Astrocyte (in vitro differentiated cells and primary cell): ENCODE data around the gene ZNF467. TPM values are rescaled to one million over a fixed set of nuclear protein-coding genes. Genes with fewer than 3 reads are reported as not detected.

ENCODE experiments used
- DNase-seq: peaks from one replicate; pipeline ENCODE4 v3.0.0-alpha.2; 2010; ENCODE audit warnings: low read depth
- FAIRE-seq: peaks from 2 replicates; lab custom pipeline; 2011; peaks lifted over from hg19 to GRCh38; lab: Jason Lieb, UNC
- H2AFZ ChIP-seq: 2 replicates; pipeline ENCODE4 v1.6.0; 2012; ENCODE audit warnings: low read depth, low read length, inconsistent platforms
- H3K27ac ChIP-seq: 2 replicates; pipeline ENCODE4 v1.5.1; 2011; ENCODE audit warnings: low read depth, low read length, inconsistent platforms
- H3K27me3 ChIP-seq: 2 replicates; pipeline ENCODE4 v1.6.0; 2011; ENCODE audit warnings: low read length, inconsistent platforms; ENCODE audit not compliant: insufficient read depth
- H3K36me3 ChIP-seq: 2 replicates; pipeline ENCODE4 v1.5.1; 2011; ENCODE audit warnings: low read length, inconsistent platforms; ENCODE audit not compliant: insufficient read depth
- H3K4me1 ChIP-seq: 2 replicates; pipeline ENCODE4 v1.5.1; 2011; ENCODE audit warnings: low read length, inconsistent platforms; ENCODE audit not compliant: insufficient read depth
- H3K4me2 ChIP-seq: 2 replicates; pipeline ENCODE4 v1.6.0; 2012; ENCODE audit warnings: low read length, inconsistent platforms
- H3K4me3 ChIP-seq: 2 replicates; pipeline ENCODE4 v1.5.1; 2011; ENCODE audit warnings: low read depth, mild to moderate bottlenecking, low read length, inconsistent platforms; ENCODE audit not compliant: insufficient read depth
- H3K79me2 ChIP-seq: 2 replicates; pipeline ENCODE4 v1.6.0; 2012; ENCODE audit warnings: mild to moderate bottlenecking, low read length, inconsistent platforms; ENCODE audit not compliant: insufficient read depth
- H3K9ac ChIP-seq: 2 replicates; pipeline ENCODE4 v1.6.0; 2012; ENCODE audit warnings: mild to moderate bottlenecking, low read length, inconsistent platforms
- H3K9me3 ChIP-seq: 2 replicates; pipeline ENCODE4 v1.5.1; 2012; ENCODE audit warnings: low read depth, mild to moderate bottlenecking, low read length, inconsistent platforms; ENCODE audit not compliant: insufficient read depth
- H4K20me1 ChIP-seq: 2 replicates; pipeline ENCODE4 v1.6.0; 2012; ENCODE audit warnings: low read length, inconsistent platforms; ENCODE audit not compliant: insufficient read depth
- H3K27ac Mint-ChIP-seq: one replicate; pipeline ENCODE4 v1.8.0; 2021; ENCODE audit warnings: mild to moderate bottlenecking, mixed read lengths; ENCODE audit not compliant: unreplicated experiment
- H3K27me3 Mint-ChIP-seq: one replicate; pipeline ENCODE4 v1.8.0; 2021; ENCODE audit warnings: low read depth, mixed read lengths; ENCODE audit not compliant: unreplicated experiment
- H3K36me3 Mint-ChIP-seq: one replicate; pipeline ENCODE4 v1.8.0; 2021; ENCODE audit warnings: low read depth, mixed read lengths; ENCODE audit not compliant: unreplicated experiment
- H3K4me1 Mint-ChIP-seq: one replicate; pipeline ENCODE4 v1.8.0; 2021; ENCODE audit warnings: low read depth, mixed read lengths; ENCODE audit not compliant: unreplicated experiment
- H3K4me3 Mint-ChIP-seq: one replicate; pipeline ENCODE4 v1.8.0; 2021; ENCODE audit warnings: mild to moderate bottlenecking, moderate library complexity, mixed read lengths; ENCODE audit not compliant: unreplicated experiment
- H3K9me3 Mint-ChIP-seq: one replicate; pipeline ENCODE4 v1.8.0; 2021; ENCODE audit warnings: mild to moderate bottlenecking, mixed read lengths; ENCODE audit not compliant: unreplicated experiment
- EZH2 ChIP-seq: IDR thresholded peaks from 2 replicates; pipeline ENCODE4 v1.6.1; 2012; ENCODE audit warnings: mild to moderate bottlenecking, low read length, inconsistent platforms; ENCODE audit not compliant: insufficient read depth
- total RNA-seq: library from RNA; stranded (reverse); gene quantifications from 2 replicates; pipeline ENCODE4 v1.2.1, GENCODE V29; 2021
- TF ChIP-seq, protein P1 (sequence below): IDR thresholded peaks from 2 replicates; pipeline ENCODE4 v1.5.1; 2011; ENCODE audit warnings: low read depth, mild to moderate bottlenecking, inconsistent platforms, low read length, moderate library complexity; ENCODE audit not compliant: insufficient read depth

The ZNF467 gene
- total RNA-seq, 1 donor from 2014 or later = 16.6 TPM

DNA sequence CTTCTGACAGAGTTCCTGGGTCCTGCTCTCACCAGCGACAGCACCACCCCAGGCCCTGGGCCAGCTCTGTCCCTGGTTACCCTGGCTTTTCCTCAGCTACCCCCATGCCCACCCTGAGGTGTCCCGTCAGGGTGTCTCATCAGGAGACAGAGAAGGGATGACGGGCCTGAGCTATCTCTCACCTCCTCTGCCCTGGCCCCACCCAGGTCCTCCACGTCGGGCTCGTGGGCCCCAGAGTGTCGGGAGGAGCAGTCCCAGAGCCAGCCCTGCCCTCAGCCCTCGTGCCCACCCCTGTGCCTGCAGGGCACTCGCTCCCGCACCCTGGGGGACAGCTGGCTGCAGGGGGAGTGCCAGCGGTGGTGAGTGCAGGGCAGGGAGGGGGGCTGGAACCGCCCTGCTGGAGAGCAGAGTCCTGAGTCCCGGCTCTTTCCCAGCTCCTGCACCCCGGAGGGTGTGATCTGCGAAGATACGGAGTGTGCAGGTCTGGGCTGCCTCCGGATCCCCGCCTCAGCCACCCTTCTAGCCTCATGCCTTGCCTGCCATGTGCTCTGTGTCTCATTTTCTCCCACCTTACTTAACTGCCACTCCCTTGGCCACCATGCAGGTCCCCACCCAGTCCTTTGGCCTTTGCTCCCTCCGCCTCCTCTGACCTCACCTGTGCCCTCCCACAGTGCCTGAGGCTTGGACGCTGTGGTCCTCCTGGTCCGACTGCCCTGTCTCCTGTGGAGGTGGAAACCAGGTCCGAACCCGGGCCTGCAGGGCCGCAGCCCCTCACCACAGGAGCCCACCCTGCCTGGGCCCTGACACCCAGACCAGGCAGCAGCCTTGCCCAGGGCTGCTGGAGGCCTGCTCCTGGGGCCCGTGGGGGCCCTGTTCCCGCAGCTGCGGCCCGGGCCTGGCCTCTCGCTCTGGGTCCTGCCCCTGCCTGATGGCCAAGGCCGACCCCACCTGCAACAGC lies 48.1 kb upstream of the ZNF467 start:
- Mint-ChIP-seq H3K36me3 (no peaks in the 10 kb centered on the region), H3K4me3 (no peak overlapping the region), H3K27me3 (peaks cover 13% of the 10 kb centered on the region), H3K27ac (no peak overlapping the region), H3K9me3 (no peaks in the 10 kb centered on the region), H3K4me1 (no peaks in the 10 kb centered on the region)
- Histone ChIP-seq H3K9me3 (no peaks in the 10 kb centered on the region), H3K27me3 (no peaks in the 10 kb centered on the region), H2AFZ (no peak overlapping the region), H3K4me2 (no peak overlapping the region), H3K27ac (no peak overlapping the region), H3K4me1 (no peaks in the 10 kb centered on the region), H3K9ac (no peak overlapping the region), H3K4me3 (no peak overlapping the region), H4K20me1 (no peaks in the 10 kb centered on the region), H3K36me3 (no peaks in the 10 kb centered on the region), H3K79me2 (no peaks in the 10 kb centered on the region)
- DNase-seq (no peak), FAIRE-seq (no peak)
- no peak for TF ChIP-seq EZH2
- TF ChIP-seq, protein P1, sequence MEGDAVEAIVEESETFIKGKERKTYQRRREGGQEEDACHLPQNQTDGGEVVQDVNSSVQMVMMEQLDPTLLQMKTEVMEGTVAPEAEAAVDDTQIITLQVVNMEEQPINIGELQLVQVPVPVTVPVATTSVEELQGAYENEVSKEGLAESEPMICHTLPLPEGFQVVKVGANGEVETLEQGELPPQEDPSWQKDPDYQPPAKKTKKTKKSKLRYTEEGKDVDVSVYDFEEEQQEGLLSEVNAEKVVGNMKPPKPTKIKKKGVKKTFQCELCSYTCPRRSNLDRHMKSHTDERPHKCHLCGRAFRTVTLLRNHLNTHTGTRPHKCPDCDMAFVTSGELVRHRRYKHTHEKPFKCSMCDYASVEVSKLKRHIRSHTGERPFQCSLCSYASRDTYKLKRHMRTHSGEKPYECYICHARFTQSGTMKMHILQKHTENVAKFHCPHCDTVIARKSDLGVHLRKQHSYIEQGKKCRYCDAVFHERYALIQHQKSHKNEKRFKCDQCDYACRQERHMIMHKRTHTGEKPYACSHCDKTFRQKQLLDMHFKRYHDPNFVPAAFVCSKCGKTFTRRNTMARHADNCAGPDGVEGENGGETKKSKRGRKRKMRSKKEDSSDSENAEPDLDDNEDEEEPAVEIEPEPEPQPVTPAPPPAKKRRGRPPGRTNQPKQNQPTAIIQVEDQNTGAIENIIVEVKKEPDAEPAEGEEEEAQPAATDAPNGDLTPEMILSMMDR = no peak

GRCh38 chr7:149820622-149821190 lies 47.3 kb upstream of the ZNF467 start:
- Histone ChIP-seq H3K9ac (no peak overlapping the region), H2AFZ (no peak overlapping the region), H3K27me3 (no peaks in the 10 kb centered on the region), H3K4me3 (no peak overlapping the region), H3K9me3 (no peaks in the 10 kb centered on the region), H3K27ac (no peak overlapping the region), H4K20me1 (no peaks in the 10 kb centered on the region), H3K4me1 (no peaks in the 10 kb centered on the region), H3K36me3 (no peaks in the 10 kb centered on the region), H3K79me2 (no peaks in the 10 kb centered on the region), H3K4me2 (no peak overlapping the region)
- FAIRE-seq = no peak
- no peak for DNase-seq
- H3K4me3 Mint-ChIP-seq = no peak overlapping the region
- no peak overlapping the region for H3K27ac Mint-ChIP-seq
- H3K27me3 Mint-ChIP-seq = peaks cover 13% of the 10 kb centered on the region
- H3K4me1 Mint-ChIP-seq = no peaks in the 10 kb centered on the region
- no peaks in the 10 kb centered on the region for H3K36me3 Mint-ChIP-seq
- no peak for TF ChIP-seq EZH2
- TF ChIP-seq, protein P1 = no peak
- no peaks in the 10 kb centered on the region for H3K9me3 Mint-ChIP-seq
